ENCODE measurements around the gene ANKUB1. TPM values are rescaled to one million over a fixed set of nuclear protein-coding genes. Genes with fewer than 3 reads are reported as not detected.

The ANKUB1 gene
- total RNA-seq, 1 experiment from 2014 or later: not detected

DNA sequence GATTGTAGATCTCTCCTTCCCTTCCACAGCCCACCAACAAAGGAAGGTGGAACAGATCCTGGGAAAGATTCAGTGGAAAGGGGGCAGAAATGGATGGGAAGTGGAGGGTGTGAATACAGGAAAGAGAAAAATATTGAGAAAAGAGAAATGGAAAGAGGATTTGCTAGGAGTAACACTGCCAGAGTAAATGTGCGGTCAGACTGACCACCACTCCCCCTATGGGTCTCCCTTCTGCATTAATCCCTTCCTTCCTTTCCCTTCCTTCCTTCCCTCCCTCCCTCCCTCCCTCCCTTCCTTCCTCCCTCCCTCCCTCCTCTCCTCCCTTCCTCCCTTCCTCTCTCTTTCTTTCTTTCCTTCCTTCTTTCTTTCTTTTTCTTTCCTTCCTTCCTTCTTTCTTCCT lies 28.1 kb downstream of the ANKUB1 start:
- intact Hi-C loops (cut with micrococcal nuclease; ENCODE audit: unreplicated experiment): loop anchor here (10.0 kb wide), 1 partner anchor 420 kb away; no protein-coding TSS in a partner anchor

DNA sequence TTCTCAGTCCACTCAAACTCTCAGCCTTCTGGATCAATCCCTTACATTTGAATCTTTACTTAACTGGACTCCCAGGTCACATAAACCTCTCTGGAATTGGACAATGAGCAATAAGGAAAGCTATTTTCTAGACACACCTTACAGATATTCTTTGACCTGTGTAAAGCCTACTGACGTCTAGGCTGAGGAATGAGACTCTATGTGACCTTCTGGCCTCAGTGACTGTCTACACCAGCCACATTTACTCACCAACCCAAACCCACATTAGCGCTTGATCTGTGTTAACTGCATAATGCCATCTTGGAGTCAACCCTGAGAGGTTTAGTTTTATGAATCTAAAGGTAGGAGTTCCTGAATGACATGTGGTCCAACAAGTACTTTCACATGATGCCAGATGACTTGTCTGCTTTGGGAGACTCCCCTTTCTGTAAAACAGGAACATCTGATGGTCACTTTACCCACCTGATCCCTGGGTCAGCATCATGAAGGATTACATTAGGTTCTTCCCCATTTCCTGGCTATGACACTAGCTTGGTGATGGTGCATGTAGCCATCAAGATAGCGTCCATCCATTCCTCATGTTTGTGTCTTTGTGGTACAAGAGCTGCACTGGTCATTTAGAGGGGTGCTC lies 28.7 kb downstream of the ANKUB1 start:
- no peaks in the 10 kb centered on the region for H3K36me3 Mint-ChIP-seq (ENCODE audit: insufficient read depth, unreplicated experiment)
- no peaks in the 10 kb centered on the region for H3K27me3 Mint-ChIP-seq (ENCODE audit: unreplicated experiment)
- no peak overlapping the region for H3K4me3 Mint-ChIP-seq (ENCODE audit: low read depth, unreplicated experiment)
- CTCF ChIA-PET: interaction anchor here (0.5 to 1.8 kb wide), 5 partner anchors 8 to 198 kb away, joined by 3 to 13 read pairs (median 3); no protein-coding TSS in a partner anchor
- no peak for DNase-seq
- no peaks in the 10 kb centered on the region for H3K4me1 Mint-ChIP-seq (ENCODE audit: low read depth, unreplicated experiment)
- BruUV-seq (replicated peaks): no TSS peak
- intact Hi-C loops (cut with micrococcal nuclease; ENCODE audit: unreplicated experiment): loop anchor here (10.0 kb wide), 1 partner anchor 421 kb away; no protein-coding TSS in a partner anchor
- no peak overlapping the region for H3K27ac Mint-ChIP-seq (ENCODE audit: unreplicated experiment)
- H3K9me3 Mint-ChIP-seq (ENCODE audit: low read depth, unreplicated experiment): no peaks in the 10 kb centered on the region
- TF ChIP-seq, protein P1, sequence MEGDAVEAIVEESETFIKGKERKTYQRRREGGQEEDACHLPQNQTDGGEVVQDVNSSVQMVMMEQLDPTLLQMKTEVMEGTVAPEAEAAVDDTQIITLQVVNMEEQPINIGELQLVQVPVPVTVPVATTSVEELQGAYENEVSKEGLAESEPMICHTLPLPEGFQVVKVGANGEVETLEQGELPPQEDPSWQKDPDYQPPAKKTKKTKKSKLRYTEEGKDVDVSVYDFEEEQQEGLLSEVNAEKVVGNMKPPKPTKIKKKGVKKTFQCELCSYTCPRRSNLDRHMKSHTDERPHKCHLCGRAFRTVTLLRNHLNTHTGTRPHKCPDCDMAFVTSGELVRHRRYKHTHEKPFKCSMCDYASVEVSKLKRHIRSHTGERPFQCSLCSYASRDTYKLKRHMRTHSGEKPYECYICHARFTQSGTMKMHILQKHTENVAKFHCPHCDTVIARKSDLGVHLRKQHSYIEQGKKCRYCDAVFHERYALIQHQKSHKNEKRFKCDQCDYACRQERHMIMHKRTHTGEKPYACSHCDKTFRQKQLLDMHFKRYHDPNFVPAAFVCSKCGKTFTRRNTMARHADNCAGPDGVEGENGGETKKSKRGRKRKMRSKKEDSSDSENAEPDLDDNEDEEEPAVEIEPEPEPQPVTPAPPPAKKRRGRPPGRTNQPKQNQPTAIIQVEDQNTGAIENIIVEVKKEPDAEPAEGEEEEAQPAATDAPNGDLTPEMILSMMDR (IDR thresholded peaks at IDR 0.05; ENCODE audit: unreplicated experiment): no peak

More for the DNA sequence above, 28.1 kb downstream of the ANKUB1 start:
- TF ChIP-seq, protein P1 (IDR thresholded peaks at IDR 0.05; ENCODE audit: unreplicated experiment): no peak
- DNase-seq: no peak
- H3K36me3 Mint-ChIP-seq (ENCODE audit: insufficient read depth, unreplicated experiment): no peaks in the 10 kb centered on the region
- H3K9me3 Mint-ChIP-seq (ENCODE audit: low read depth, unreplicated experiment): no peaks in the 10 kb centered on the region
- no peaks in the 10 kb centered on the region for H3K4me1 Mint-ChIP-seq (ENCODE audit: low read depth, unreplicated experiment)
- BruUV-seq (replicated peaks): no TSS peak
- H3K4me3 Mint-ChIP-seq (ENCODE audit: low read depth, unreplicated experiment): no peak overlapping the region
- no peak overlapping the region for H3K27ac Mint-ChIP-seq (ENCODE audit: unreplicated experiment)
- no peaks in the 10 kb centered on the region for H3K27me3 Mint-ChIP-seq (ENCODE audit: unreplicated experiment)
- CTCF ChIA-PET: interaction anchor here (8.1 kb wide), 1 partner anchor 44 kb away, joined by 167 read pairs; no protein-coding TSS in a partner anchor

DNA sequence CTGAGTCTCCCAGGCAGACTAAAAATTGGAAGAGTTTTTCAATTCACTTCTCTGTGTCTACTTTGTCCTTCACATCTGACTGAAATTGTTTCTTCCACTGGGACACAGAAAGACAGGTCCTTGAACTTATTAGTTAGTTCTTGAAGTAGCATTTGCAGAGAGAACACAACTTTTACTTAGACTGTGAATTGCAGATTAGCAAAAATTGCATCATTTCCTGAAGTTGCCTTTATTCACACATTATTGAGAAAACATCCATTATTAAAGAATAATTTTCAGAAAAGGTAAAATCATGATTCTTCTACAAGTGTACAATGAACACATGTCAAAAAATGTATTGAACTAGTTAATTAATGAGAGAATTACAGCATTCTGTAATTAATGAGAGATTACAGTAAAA lies 38.6 kb downstream of the ANKUB1 start:
- Mint-ChIP-seq H3K9me3 (ENCODE audit: low read depth, unreplicated experiment) (no peaks in the 10 kb centered on the region), H3K36me3 (ENCODE audit: insufficient read depth, unreplicated experiment) (peaks cover 31% of the 10 kb centered on the region), H3K27me3 (ENCODE audit: unreplicated experiment) (no peaks in the 10 kb centered on the region), H3K4me1 (ENCODE audit: low read depth, unreplicated experiment) (peaks cover 7% of the 10 kb centered on the region), H3K4me3 (ENCODE audit: low read depth, unreplicated experiment) (peak overlapping the region; percentile 99), H3K27ac (ENCODE audit: unreplicated experiment) (no peak overlapping the region)
- TF ChIP-seq, protein P1 (IDR thresholded peaks at IDR 0.05; ENCODE audit: unreplicated experiment): no peak
- intact Hi-C loops (cut with micrococcal nuclease; ENCODE audit: unreplicated experiment): no loop called here
- no peak for DNase-seq
- no TSS peak for BruUV-seq (replicated peaks)
- CTCF ChIA-PET: interaction anchor here (0.7 kb wide), 1 partner anchor 222 kb away, joined by 4 read pairs; no protein-coding TSS in a partner anchor

DNA sequence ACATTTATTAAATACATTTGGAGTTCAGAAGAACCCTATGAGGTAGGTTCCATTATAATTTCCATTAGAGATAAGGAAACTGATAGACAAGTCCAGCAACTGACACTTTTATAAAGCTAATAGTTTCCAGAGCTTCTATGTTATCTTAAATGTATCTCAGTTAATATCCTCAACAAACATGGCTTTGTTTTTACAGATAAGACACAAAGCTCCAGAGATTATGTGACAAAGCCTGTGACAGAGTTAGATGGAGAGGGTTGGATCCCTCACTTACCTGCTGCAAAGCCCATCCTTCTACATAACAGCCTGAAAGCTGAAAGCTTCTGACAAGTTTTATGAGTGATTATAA lies 39.6 kb downstream of the ANKUB1 start:
- intact Hi-C loops (cut with micrococcal nuclease; ENCODE audit: unreplicated experiment): loop anchor here (1.0 kb wide), 1 partner anchor 240 kb away; no protein-coding TSS in a partner anchor
- H3K27ac Mint-ChIP-seq (ENCODE audit: unreplicated experiment): peak overlapping the region; percentile 90
- H3K4me3 Mint-ChIP-seq (ENCODE audit: low read depth, unreplicated experiment): peak overlapping the region; percentile 99
- BruUV-seq (replicated peaks): no TSS peak
- H3K27me3 Mint-ChIP-seq (ENCODE audit: unreplicated experiment): no peaks in the 10 kb centered on the region
- peaks cover 39% of the 10 kb centered on the region for H3K36me3 Mint-ChIP-seq (ENCODE audit: insufficient read depth, unreplicated experiment)
- H3K4me1 Mint-ChIP-seq (ENCODE audit: low read depth, unreplicated experiment): peaks cover 7% of the 10 kb centered on the region
- DNase-seq: no peak
- H3K9me3 Mint-ChIP-seq (ENCODE audit: low read depth, unreplicated experiment): no peaks in the 10 kb centered on the region
- CTCF ChIA-PET: interaction anchor here (1.0 to 2.1 kb wide), 8 partner anchors 13 to 240 kb away, joined by 3 to 9 read pairs (median 5); partner anchors contain the start of gene WWTR1
- TF ChIP-seq, protein P1 (IDR thresholded peaks at IDR 0.05; ENCODE audit: unreplicated experiment): no peak
